H9 (cell line): ENCODE measurements around the gene ZG16. TPM values are rescaled to one million over a fixed set of nuclear protein-coding genes. Genes with fewer than 3 reads are reported as not detected.

Experiments used
- DNase-seq: peaks from one replicate; pipeline ENCODE4 v3.0.0-alpha.2; 2017
- H2AFZ ChIP-seq: one replicate; pipeline ENCODE4 v1.6.1; 2013; ENCODE audit warnings: mild to moderate bottlenecking, low read length, control low read depth, moderate library complexity
- H2AK5ac ChIP-seq: 2 replicates; pipeline ENCODE4 v1.6.1; 2013; ENCODE audit warnings: low read length, control low read depth, mixed read lengths; ENCODE audit not compliant: insufficient read length
- H2BK120ac ChIP-seq: one replicate; pipeline ENCODE4 v1.6.1; 2013; ENCODE audit warnings: low read depth, mild to moderate bottlenecking, low read length, control low read depth, inconsistent platforms; ENCODE audit not compliant: poor library complexity, severe bottlenecking
- H2BK12ac ChIP-seq: 2 replicates; pipeline ENCODE4 v1.6.1; 2013; ENCODE audit warnings: low read length, control low read depth, mixed read lengths, low read depth; ENCODE audit not compliant: insufficient read length
- H2BK15ac ChIP-seq: 2 replicates; pipeline ENCODE4 v1.6.1; 2013; ENCODE audit warnings: low read depth, low read length, control low read depth
- H2BK20ac ChIP-seq: one replicate; pipeline ENCODE4 v1.6.1; 2013; ENCODE audit warnings: low read depth, mild to moderate bottlenecking, low read length, control low read depth, inconsistent platforms; ENCODE audit not compliant: poor library complexity, severe bottlenecking
- H2BK5ac ChIP-seq: 2 replicates; pipeline ENCODE4 v1.6.1; 2013; ENCODE audit warnings: low read length, control low read depth, mixed read lengths; ENCODE audit not compliant: insufficient read length
- H3K14ac ChIP-seq: 2 replicates; pipeline ENCODE4 v1.6.1; 2013; ENCODE audit warnings: low read length, control low read depth; ENCODE audit not compliant: insufficient read depth
- H3K18ac ChIP-seq: 2 replicates; pipeline ENCODE4 v1.6.1; 2013; ENCODE audit warnings: low read depth, mild to moderate bottlenecking, mixed read lengths, low read length, control low read depth; ENCODE audit not compliant: insufficient read length
- H3K23ac ChIP-seq: 2 replicates; pipeline ENCODE4 v1.6.1; 2013; ENCODE audit warnings: low read length, control low read depth, mixed read lengths, low read depth; ENCODE audit not compliant: insufficient read length
- H3K23me2 ChIP-seq: 2 replicates; pipeline ENCODE4 v1.6.1; 2013; ENCODE audit warnings: low read depth, mild to moderate bottlenecking, mixed read lengths, low read length, control low read depth; ENCODE audit not compliant: insufficient read length, poor library complexity, severe bottlenecking
- H3K27ac ChIP-seq: 2 replicates; pipeline ENCODE4 v1.5.1; 2013; ENCODE audit warnings: low read length, control low read depth, mixed read lengths, low read depth; ENCODE audit not compliant: insufficient read length
- H3K27me3 ChIP-seq: 2 replicates; pipeline ENCODE4 v1.6.1; 2013; ENCODE audit warnings: low read length, control low read depth, inconsistent platforms; ENCODE audit not compliant: insufficient read depth
- H3K4ac ChIP-seq: 2 replicates; pipeline ENCODE4 v1.6.1; 2013; ENCODE audit warnings: low read depth, mild to moderate bottlenecking, control low read depth, inconsistent platforms, low read length, moderate library complexity
- H3K4me1 ChIP-seq: 2 replicates; pipeline ENCODE4 v1.6.1; 2013; ENCODE audit warnings: low read length, control low read depth, inconsistent platforms; ENCODE audit not compliant: insufficient read depth
- H3K4me2 ChIP-seq: 2 replicates; pipeline ENCODE4 v1.6.1; 2013; ENCODE audit warnings: low read length, control low read depth, mixed read lengths; ENCODE audit not compliant: insufficient read length, insufficient read depth
- H3K56ac ChIP-seq: 2 replicates; pipeline ENCODE4 v1.6.1; 2013; ENCODE audit warnings: low read depth, mild to moderate bottlenecking, mixed read lengths, low read length, control low read depth; ENCODE audit not compliant: insufficient read length
- H3K79me1 ChIP-seq: 2 replicates; pipeline ENCODE4 v1.6.1; 2013; ENCODE audit warnings: low read depth, mild to moderate bottlenecking, moderate library complexity, low read length, control low read depth, inconsistent platforms; ENCODE audit not compliant: insufficient read depth, poor library complexity, severe bottlenecking
- H3K79me2 ChIP-seq: 2 replicates; pipeline ENCODE4 v1.6.1; 2013; ENCODE audit warnings: low read length, control low read depth, inconsistent platforms; ENCODE audit not compliant: insufficient read depth
- H3K9ac ChIP-seq: 2 replicates; pipeline ENCODE4 v1.6.1; 2013; ENCODE audit warnings: low read length, control low read depth, mixed read lengths; ENCODE audit not compliant: insufficient read length; ENCODE audit errors: extremely low read depth
- H3K9me3 ChIP-seq: one replicate; pipeline ENCODE4 v1.6.1; 2013; ENCODE audit warnings: low read depth, low read length, inconsistent platforms; ENCODE audit not compliant: control insufficient read depth
- H3T11ph ChIP-seq: one replicate; pipeline ENCODE4 v1.6.1; 2013; ENCODE audit warnings: mild to moderate bottlenecking, low read length, control low read depth, inconsistent platforms
- H4K20me1 ChIP-seq: one replicate; pipeline ENCODE4 v1.6.1; 2013; ENCODE audit not compliant: control insufficient read depth, insufficient read length, insufficient read depth
- H4K5ac ChIP-seq: 2 replicates; pipeline ENCODE4 v1.6.1; 2013; ENCODE audit warnings: low read depth, mild to moderate bottlenecking, mixed read lengths, low read length, control low read depth; ENCODE audit not compliant: insufficient read length
- H4K8ac ChIP-seq: replicated peaks from 2 replicates; pipeline ENCODE4 v1.6.1; 2013; ENCODE audit warnings: low read length, control low read depth, mixed read lengths, low read depth; ENCODE audit not compliant: insufficient read length
- H4K91ac ChIP-seq: 2 replicates; pipeline ENCODE4 v1.6.1; 2013; ENCODE audit warnings: low read depth, mild to moderate bottlenecking, moderate library complexity, mixed read lengths, low read length, control low read depth; ENCODE audit not compliant: insufficient read length
- H3K27ac Mint-ChIP-seq, 3 experiments: 2 replicates in 2 of 3; 3 replicates in 1 of 3; pipeline ENCODE4 v1.8.0; 2020 to 2021; ENCODE audit warnings: mixed read lengths in 3 of 3, mild to moderate bottlenecking in 1 of 3, moderate library complexity in 1 of 3
- H3K27me3 Mint-ChIP-seq: 2 replicates; pipeline ENCODE4 v1.8.0; 2021; ENCODE audit warnings: low read depth, mild to moderate bottlenecking, moderate library complexity, mixed read lengths
- H3K36me3 Mint-ChIP-seq, 3 experiments: 2 replicates in 2 of 3; 3 replicates in 1 of 3; pipeline ENCODE4 v1.8.0; 2020 to 2021; ENCODE audit warnings: low read depth in 3 of 3, mixed read lengths in 3 of 3; ENCODE audit not compliant: insufficient read depth in 1 of 3
- H3K4me1 Mint-ChIP-seq, 2 experiments: 2 replicates each; pipeline ENCODE4 v1.8.0; 2020; ENCODE audit warnings: mixed read lengths in 2 of 2
- H3K4me3 Mint-ChIP-seq, 2 experiments: 2 replicates in 1 of 2; 3 replicates in 1 of 2; pipeline ENCODE4 v1.8.0; 2020 to 2021; ENCODE audit warnings: mild to moderate bottlenecking in 2 of 2, mixed read lengths in 2 of 2, moderate library complexity in 1 of 2
- H3K9me3 Mint-ChIP-seq, 2 experiments: 2 replicates in 1 of 2; 3 replicates in 1 of 2; pipeline ENCODE4 v1.8.0; 2020; ENCODE audit warnings: mild to moderate bottlenecking in 2 of 2, mixed read lengths in 2 of 2, moderate library complexity in 1 of 2
- WGBS: extraction: QIAGEN DNeasy Blood & Tissue Kit; methylation state at CpG from one replicate; pipeline ENCODE4 v1.1.7; 2013; ENCODE audit warnings: missing lambda C conversion rate, low lambda C conversion rate, mixed read lengths; ENCODE audit not compliant: insufficient read length; ENCODE audit errors: extremely low coverage; 5-methylcytosine and 5-hydroxymethylcytosine counted together
- total RNA-seq: library from RNA; stranded (reverse); gene quantifications from 2 replicates; pipeline ENCODE4 v1.2.1, GENCODE V29; 2021
- TF ChIP-seq, protein P1 (sequence below): fragments of 200-600 bp; sonication (generic); conservative IDR thresholded peaks from 3 replicates; pipeline ENCODE4 v1.8.0; 2021; ENCODE audit warnings: antibody characterized with exemption, mild to moderate bottlenecking

Gene ZG16
- total RNA-seq, 1 experiment from 2014 or later: not detected

DNA sequence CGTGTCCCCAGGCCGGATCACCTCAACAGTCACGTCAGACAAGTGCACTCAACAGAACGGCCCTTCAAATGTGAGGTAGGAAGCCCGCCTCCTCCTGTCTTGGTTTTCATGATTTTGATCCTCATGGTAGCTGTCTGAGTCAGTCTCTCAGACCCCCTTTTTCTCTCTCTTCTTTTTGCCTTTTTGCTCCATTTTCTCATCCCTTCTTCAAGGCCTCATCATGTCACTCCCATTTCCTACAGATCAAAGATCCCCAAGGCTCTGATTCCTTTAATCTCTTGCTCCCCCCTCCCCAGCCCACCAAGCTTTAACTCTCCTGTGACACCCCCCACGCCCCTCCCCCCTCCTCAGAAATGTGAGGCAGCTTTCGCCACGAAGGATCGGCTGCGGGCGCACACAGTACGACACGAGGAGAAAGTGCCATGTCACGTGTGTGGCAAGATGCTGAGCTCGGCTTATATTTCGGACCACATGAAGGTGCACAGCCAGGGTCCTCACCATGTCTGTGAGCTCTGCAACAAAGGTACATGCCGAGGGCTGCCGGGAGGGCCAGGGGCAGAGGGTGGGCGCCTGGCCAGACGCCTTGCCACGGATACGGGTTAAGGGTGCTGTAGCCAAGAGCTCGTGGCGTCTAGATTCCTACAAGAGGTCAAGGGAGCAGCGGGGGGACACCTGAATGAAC is 30.3 kb downstream of the ZG16 start:
- H3K18ac ChIP-seq: no peak overlapping the region
- no peak overlapping the region for H3K4ac ChIP-seq
- no peak overlapping the region for H3K27ac ChIP-seq
- H3K9ac ChIP-seq: peak overlapping the region; percentile 10
- no peak for DNase-seq
- no peaks in the 10 kb centered on the region; the same call in 1 of the 2 replicates for H3K4me1 ChIP-seq
- no peak overlapping the region for H2BK12ac ChIP-seq
- no peak overlapping the region for H2BK15ac ChIP-seq
- no CpG with 5 or more reads among the region's 25 CpGs for WGBS
- H3T11ph ChIP-seq: no peak overlapping the region
- H2BK5ac ChIP-seq: no peak overlapping the region
- Mint-ChIP-seq H3K9me3 (no peaks in the 10 kb centered on the region; a peak in 1 of 5 replicates), H3K36me3 (peaks cover 12 to 45% (median 20%) of the 10 kb centered on the region in 3 experiments), H3K4me3 (peak overlapping the region; percentile 85), H3K4me1 (peaks cover 47 to 57% of the 10 kb centered on the region in 2 experiments), H3K27me3 (no peaks in the 10 kb centered on the region; the same call in 1 of the 2 replicates), H3K27ac (peak overlapping the region; percentile 70 to 98 (median 94))
- H3K14ac ChIP-seq: no peak overlapping the region; the same call in 1 of the 2 replicates
- no peaks in the 10 kb centered on the region for H4K20me1 ChIP-seq
- no peak overlapping the region for H4K8ac ChIP-seq
- H4K91ac ChIP-seq: no peak overlapping the region
- H3K23ac ChIP-seq: no peak overlapping the region
- H2AFZ ChIP-seq: no peak overlapping the region
- H3K4me2 ChIP-seq: peak overlapping the region; percentile 85
- no peak overlapping the region for H2BK20ac ChIP-seq
- H3K79me1 ChIP-seq: no peaks in the 10 kb centered on the region
- H4K5ac ChIP-seq: no peak overlapping the region
- H2BK120ac ChIP-seq: no peak overlapping the region
- no peak overlapping the region for H2AK5ac ChIP-seq
- H3K23me2 ChIP-seq: peaks cover 37% of the 10 kb centered on the region
- H3K79me2 ChIP-seq: peaks cover 2% of the 10 kb centered on the region; the same call in 1 of the 2 replicates
- no peaks in the 10 kb centered on the region for H3K9me3 ChIP-seq
- H3K56ac ChIP-seq: no peak overlapping the region
- TF ChIP-seq, protein P1, sequence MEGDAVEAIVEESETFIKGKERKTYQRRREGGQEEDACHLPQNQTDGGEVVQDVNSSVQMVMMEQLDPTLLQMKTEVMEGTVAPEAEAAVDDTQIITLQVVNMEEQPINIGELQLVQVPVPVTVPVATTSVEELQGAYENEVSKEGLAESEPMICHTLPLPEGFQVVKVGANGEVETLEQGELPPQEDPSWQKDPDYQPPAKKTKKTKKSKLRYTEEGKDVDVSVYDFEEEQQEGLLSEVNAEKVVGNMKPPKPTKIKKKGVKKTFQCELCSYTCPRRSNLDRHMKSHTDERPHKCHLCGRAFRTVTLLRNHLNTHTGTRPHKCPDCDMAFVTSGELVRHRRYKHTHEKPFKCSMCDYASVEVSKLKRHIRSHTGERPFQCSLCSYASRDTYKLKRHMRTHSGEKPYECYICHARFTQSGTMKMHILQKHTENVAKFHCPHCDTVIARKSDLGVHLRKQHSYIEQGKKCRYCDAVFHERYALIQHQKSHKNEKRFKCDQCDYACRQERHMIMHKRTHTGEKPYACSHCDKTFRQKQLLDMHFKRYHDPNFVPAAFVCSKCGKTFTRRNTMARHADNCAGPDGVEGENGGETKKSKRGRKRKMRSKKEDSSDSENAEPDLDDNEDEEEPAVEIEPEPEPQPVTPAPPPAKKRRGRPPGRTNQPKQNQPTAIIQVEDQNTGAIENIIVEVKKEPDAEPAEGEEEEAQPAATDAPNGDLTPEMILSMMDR: no peak
- no peaks in the 10 kb centered on the region for H3K27me3 ChIP-seq
